Panc1 (cell line): ENCODE results near the gene CELF2. TPM values are rescaled to one million over a fixed set of nuclear protein-coding genes. Genes with fewer than 3 reads are reported as not detected.

ENCODE experiments used
- ATAC-seq: fragments of 200-7000 bp; cut with Tn5 transposase; 2 replicates; pipeline ENCODE4 v1.9.1; 2020; ENCODE audit warnings: mild to moderate bottlenecking, moderate library complexity
- BruUV-seq: library from RNA; stranded (reverse); fragments of 400-500 nt; replicated peaks from 2 replicates; lab custom pipeline; 2021; lab: Mats Ljungman, UMichigan
- CTCF ChIA-PET: fragments of 300-600 bp; sonication (Branson Sonifier 250); formaldehyde crosslinking; loops from one replicate; lab custom pipeline; 2022; ENCODE audit warnings: antibody characterized with exemption; lab: Charles Lee
- POLR2A ChIA-PET: fragments of 300-600 bp; sonication (Branson Sonifier 250); formaldehyde crosslinking; loops from one replicate; lab custom pipeline; 2022; ENCODE audit warnings: antibody characterized with exemption; lab: Charles Lee
- DNase-seq: peaks from one replicate; pipeline ENCODE4 v3.0.0-alpha.2; 2010; ENCODE audit warnings: low read depth, low spot score
- H3K27ac ChIP-seq: 2 replicates; pipeline ENCODE4 v1.5.1; 2011; ENCODE audit warnings: mild to moderate bottlenecking, low read length, inconsistent platforms
- H3K27me3 ChIP-seq: fragments of 200-500 bp; sonication (Bioruptor generic); 2 replicates; pipeline ENCODE4 v1.6.0; 2014; ENCODE audit warnings: low read length, inconsistent platforms; ENCODE audit not compliant: control insufficient read depth, insufficient read depth
- H3K36me3 ChIP-seq: fragments of 200-500 bp; sonication (Bioruptor generic); 2 replicates; pipeline ENCODE4 v1.5.1; 2014; ENCODE audit warnings: inconsistent platforms, mild to moderate bottlenecking, low read length, moderate library complexity; ENCODE audit not compliant: control insufficient read depth, insufficient read depth
- H3K4me1 ChIP-seq: 2 replicates; pipeline ENCODE4 v1.5.1; 2011; ENCODE audit warnings: inconsistent platforms, mild to moderate bottlenecking, low read length, moderate library complexity; ENCODE audit not compliant: control insufficient read depth, insufficient read depth
- H3K4me3 ChIP-seq, 2 experiments: 2 replicates each; pipeline ENCODE4 v1.5.1; 2011 to 2012; ENCODE audit warnings: low read depth in 2 of 2, low read length in 2 of 2, mild to moderate bottlenecking in 2 of 2, inconsistent platforms in 1 of 2, moderate library complexity in 1 of 2
- H3K9me3 ChIP-seq: fragments of 200-500 bp; sonication (Bioruptor generic); 2 replicates; pipeline ENCODE4 v1.5.1; 2014; ENCODE audit warnings: low read depth, mild to moderate bottlenecking, inconsistent platforms, low read length, moderate library complexity; ENCODE audit not compliant: control insufficient read depth, insufficient read depth
- POLR2AphosphoS5 ChIP-seq: IDR thresholded peaks from 2 replicates; pipeline ENCODE4 v1.6.1; 2012; ENCODE audit warnings: mild to moderate bottlenecking, low read depth, low read length, moderate library complexity
- REST ChIP-seq, 2 experiments: IDR thresholded peaks; 2 replicates each; pipeline ENCODE4 v1.6.1; 2011 to 2012; ENCODE audit warnings: low read depth in 2 of 2, control low read depth in 1 of 2, low read length in 1 of 2, mild to moderate bottlenecking in 1 of 2, moderate library complexity in 1 of 2; ENCODE audit not compliant: insufficient read depth in 1 of 2
- SIN3A ChIP-seq: IDR thresholded peaks from 2 replicates; pipeline ENCODE4 v1.6.1; 2012; ENCODE audit warnings: low read depth, mild to moderate bottlenecking, low read length, moderate library complexity, borderline replicate concordance; ENCODE audit not compliant: insufficient read depth
- TCF7L2 ChIP-seq: IDR thresholded peaks from 2 replicates; pipeline ENCODE4 v1.6.1; 2011; ENCODE audit warnings: mild to moderate bottlenecking, low read depth, low read length, inconsistent platforms
- in situ Hi-C: cut with HindIII; loops from 2 replicates; pipeline ENCODE4 v1.10.0; 2016; ENCODE audit warnings: low sequenced_read_pairs, low pct_unique_long_range_greater_than_20kb
- intact Hi-C: fragments of 100-400 bp; cut with micrococcal nuclease; formaldehyde crosslinking; loops from one replicate; pipeline ENCODE4 v1.10.0; 2022; ENCODE audit not compliant: unreplicated experiment
- total RNA-seq: library from RNA; stranded (reverse); gene quantifications from one replicate; pipeline ENCODE4 v1.2.1, GENCODE V29; 2021; ENCODE audit not compliant: unreplicated experiment
- TF ChIP-seq, protein P1 (sequence below): fragments of 450-650 bp; IDR thresholded peaks from 2 replicates; pipeline ENCODE4 v1.5.1; 2017; ENCODE audit warnings: mild to moderate bottlenecking

The CELF2 gene
- total RNA-seq, 1 experiment from 2014 or later: 0.44 TPM

DNA sequence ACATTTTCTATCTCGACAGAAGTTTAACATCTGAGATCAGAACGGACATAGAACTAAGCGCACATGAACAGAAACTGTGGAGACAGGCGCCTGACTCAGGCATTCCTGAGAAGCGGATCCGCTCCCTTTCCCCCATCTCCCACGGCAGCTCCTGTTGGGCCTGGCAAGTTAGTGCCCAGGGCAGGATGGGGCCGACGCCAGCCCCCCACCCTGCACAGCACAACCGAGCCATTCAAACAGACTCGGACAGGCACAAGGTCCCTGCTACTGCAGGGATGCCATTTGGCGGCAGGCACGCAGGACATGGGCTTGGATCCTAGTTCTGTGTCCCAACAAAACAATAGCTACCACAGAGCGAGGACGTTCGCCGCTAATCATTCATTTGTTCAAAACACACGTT, 322.0 kb downstream of the CELF2 start:
- Histone ChIP-seq H3K27ac (no peak overlapping the region), H3K36me3 (no peaks in the 10 kb centered on the region), H3K4me1 (no peaks in the 10 kb centered on the region), H3K9me3 (no peaks in the 10 kb centered on the region), H3K4me3 (no peak overlapping the region), H3K27me3 (no peaks in the 10 kb centered on the region)
- DNase-seq (no peak), ATAC-seq (no peak)
- intact Hi-C loops: no loop called here
- BruUV-seq: no TSS peak
- in situ Hi-C loops: no loop called here
- TF ChIP-seq TCF7L2 (no peak), SIN3A (no peak), POLR2AphosphoS5 (no peak), REST (IDR thresholded peaks at IDR 0.05; ENCODE audit: insufficient read depth in 1 of 2, low read depth in 2 of 2, low read length in 1 of 2) (no peak)
- TF ChIP-seq, protein P1, sequence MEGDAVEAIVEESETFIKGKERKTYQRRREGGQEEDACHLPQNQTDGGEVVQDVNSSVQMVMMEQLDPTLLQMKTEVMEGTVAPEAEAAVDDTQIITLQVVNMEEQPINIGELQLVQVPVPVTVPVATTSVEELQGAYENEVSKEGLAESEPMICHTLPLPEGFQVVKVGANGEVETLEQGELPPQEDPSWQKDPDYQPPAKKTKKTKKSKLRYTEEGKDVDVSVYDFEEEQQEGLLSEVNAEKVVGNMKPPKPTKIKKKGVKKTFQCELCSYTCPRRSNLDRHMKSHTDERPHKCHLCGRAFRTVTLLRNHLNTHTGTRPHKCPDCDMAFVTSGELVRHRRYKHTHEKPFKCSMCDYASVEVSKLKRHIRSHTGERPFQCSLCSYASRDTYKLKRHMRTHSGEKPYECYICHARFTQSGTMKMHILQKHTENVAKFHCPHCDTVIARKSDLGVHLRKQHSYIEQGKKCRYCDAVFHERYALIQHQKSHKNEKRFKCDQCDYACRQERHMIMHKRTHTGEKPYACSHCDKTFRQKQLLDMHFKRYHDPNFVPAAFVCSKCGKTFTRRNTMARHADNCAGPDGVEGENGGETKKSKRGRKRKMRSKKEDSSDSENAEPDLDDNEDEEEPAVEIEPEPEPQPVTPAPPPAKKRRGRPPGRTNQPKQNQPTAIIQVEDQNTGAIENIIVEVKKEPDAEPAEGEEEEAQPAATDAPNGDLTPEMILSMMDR: no peak
- ChIA-PET POLR2A (no interaction called here), CTCF (no interaction called here)

DNA sequence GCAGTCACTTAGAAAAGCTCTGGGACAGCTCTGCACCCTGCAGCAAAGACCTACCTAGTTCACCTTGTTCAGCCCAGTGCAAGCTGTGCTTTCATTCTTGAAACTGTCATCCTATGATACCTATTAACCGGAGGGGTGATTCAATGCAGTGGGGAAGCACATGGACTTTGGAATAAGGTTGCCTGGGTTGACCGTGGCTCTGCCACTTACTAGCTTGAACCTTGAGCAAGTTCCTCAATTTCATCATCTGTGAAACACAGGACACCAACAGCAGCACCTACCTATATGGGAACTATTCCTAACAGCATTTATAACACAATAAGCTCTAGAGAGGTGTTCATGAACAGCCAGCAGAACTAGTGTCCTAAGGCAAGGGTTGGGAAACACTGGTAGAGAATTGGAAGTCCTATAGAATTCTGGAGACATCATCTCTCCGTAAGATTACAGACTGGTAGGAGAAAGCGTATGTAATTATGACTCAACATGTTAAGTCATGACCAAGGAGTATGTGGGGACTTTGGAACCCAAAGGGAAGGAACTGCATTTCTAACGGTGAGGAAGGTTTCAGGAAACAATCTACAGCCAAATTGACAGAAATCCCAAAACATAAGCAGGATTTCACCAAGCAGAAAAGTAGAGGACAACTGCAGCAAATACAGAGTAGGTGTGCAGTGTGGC, 323.8 kb downstream of the CELF2 start:
- Histone ChIP-seq H3K4me3 (no peak overlapping the region), H3K9me3 (no peaks in the 10 kb centered on the region), H3K27ac (no peak overlapping the region), H3K4me1 (no peaks in the 10 kb centered on the region), H3K27me3 (no peaks in the 10 kb centered on the region), H3K36me3 (no peaks in the 10 kb centered on the region)
- intact Hi-C loops (no loop called here), in situ Hi-C loops (no loop called here)
- CTCF ChIA-PET: no interaction called here
- ATAC-seq (no peak), DNase-seq (no peak)
- BruUV-seq: no TSS peak
- POLR2A ChIA-PET: no interaction called here
- TF ChIP-seq TCF7L2: no peak
- TF ChIP-seq REST (IDR thresholded peaks at IDR 0.05; ENCODE audit: insufficient read depth in 1 of 2, low read depth in 2 of 2, low read length in 1 of 2): no peak
- TF ChIP-seq, protein P1: no peak
- TF ChIP-seq SIN3A: no peak
- no peak for TF ChIP-seq POLR2AphosphoS5
